GM18498 (cell line): ENCODE results near the gene FAM217A.

Experiments used
- ATAC-seq: cut with Tn5 transposase; IDR thresholded peaks from one replicate; pipeline ENCODE4 v1.9.1; 2021; ENCODE audit warnings: mild to moderate bottlenecking, moderate library complexity; ENCODE audit not compliant: unreplicated experiment

The FAM217A gene

GRCh38 chr6:4023240-4023639 lies 55.7 kb downstream of the FAM217A start:
- no peak for ATAC-seq

- ATAC-seq = peak; percentile 3
Measured at GRCh38 chr6:4021854-4022695, 56.9 kb downstream of the FAM217A start.

- peak; percentile 60 for ATAC-seq
Measured at GRCh38 chr6:4021133-4021853, 57.6 kb downstream of the FAM217A start.

- ATAC-seq = no peak
Measured at GRCh38 chr6:4020822-4021132, 58.2 kb downstream of the FAM217A start.

- no peak for ATAC-seq
Measured at GRCh38 chr6:4018924-4019236, 60.1 kb downstream of the FAM217A start.
